ENCODE results near the gene PIBF1.
A peak's percentile ranks its signal among the peaks of the same experiment; 100 is the strongest.
"Not testable (repeated sequence)": the region's sequence is repeated elsewhere in the genome, so short reads cannot be mapped to it uniquely, and the experiment has no call there.

PIBF1 gene

GRCh38 chr13:73025217-73026012 is 243.5 kb downstream of the PIBF1 start:
- DNase-seq: no peak

- DNase-seq: no peak
Observed at GRCh38 chr13:73034901-73035300, 253.0 kb downstream of the PIBF1 start.

- no peak for DNase-seq
Observed at GRCh38 chr13:73035660-73036059, 253.7 kb downstream of the PIBF1 start.

GRCh38 chr13:73036566-73036965 is 254.6 kb downstream of the PIBF1 start:
- DNase-seq: peak in 1 of 3 experiments; percentile 10

GRCh38 chr13:73038064-73038463 is 256.1 kb downstream of the PIBF1 start:
- peak in 2 of 3 experiments; percentile 32 to 71 for DNase-seq

- DNase-seq: peak in 2 of 3 experiments; percentile 32 to 64
Observed at GRCh38 chr13:73039201-73040108, 257.5 kb downstream of the PIBF1 start.

- DNase-seq: no peak
Observed at GRCh38 chr13:73040484-73040883, 258.6 kb downstream of the PIBF1 start.

- no peak for DNase-seq
Observed at GRCh38 chr13:73040968-73041596, 259.1 kb downstream of the PIBF1 start.

- DNase-seq: no peak
Observed at GRCh38 chr13:73045031-73045430, 263.1 kb downstream of the PIBF1 start.

- not testable (repeated sequence) for DNase-seq
Observed at GRCh38 chr13:73048615-73049014, 266.7 kb downstream of the PIBF1 start.

GRCh38 chr13:73054712-73055111 is 272.8 kb downstream of the PIBF1 start:
- DNase-seq: peak in 1 of 3 experiments; percentile 90

GRCh38 chr13:73055813-73056564 is 274.1 kb downstream of the PIBF1 start:
- peak in 1 of 3 experiments; percentile 57 for DNase-seq

GRCh38 chr13:73056565-73056962 is 274.6 kb downstream of the PIBF1 start:
- DNase-seq: no peak

GRCh38 chr13:73057284-73058063 is 275.5 kb downstream of the PIBF1 start:
- DNase-seq: peak in 1 of 3 experiments; percentile 52

GRCh38 chr13:73058064-73058313 is 276.1 kb downstream of the PIBF1 start:
- no peak for DNase-seq

- no peak for DNase-seq
Observed at GRCh38 chr13:73058432-73058735, 276.5 kb downstream of the PIBF1 start.

GRCh38 chr13:73058736-73059459 is 277.0 kb downstream of the PIBF1 start, which contains the start of gene KLF5:
TSS of gene KLF5 (plus strand) at chr13:73059005. CDS start at chr13:73059328, 323 bp downstream.
- peak; percentile 99 to 100 (median 99) for DNase-seq

- peak; percentile 66 to 92 (median 88) for DNase-seq
Observed at GRCh38 chr13:73059460-73060250, 277.7 kb downstream of the PIBF1 start.

- DNase-seq: peak; percentile 62 to 71 (median 69)
Observed at GRCh38 chr13:73060251-73061160, 278.6 kb downstream of the PIBF1 start.
